Thyroid gland (tissue), 4 donors: Measurements from ENCODE around the gene CACNG5. TPM values are rescaled to one million over a fixed set of nuclear protein-coding genes. Genes with fewer than 3 reads are reported as not detected.
A peak's percentile ranks its signal among the peaks of the same experiment; 100 is the strongest.
"Not testable (repeated sequence)": the region's sequence is repeated elsewhere in the genome, so short reads cannot be mapped to it uniquely, and the experiment has no call there.

Source experiments
- DNase-seq, 2 donors: peaks; one replicate each; pipeline ENCODE4 v3.0.0-alpha.2; 2019
- H3K27ac ChIP-seq, 3 donors: fragments of 200-600 bp; sonication (generic); 1 replicate in 2 of 3; 2 replicates in 1 of 3; pipeline ENCODE4 v1.5.1; 2016 to 2019; ENCODE audit warnings: mild to moderate bottlenecking in 1 of 3, moderate library complexity in 1 of 3
- H3K27me3 ChIP-seq: fragments of 200-600 bp; sonication (generic); one replicate; pipeline ENCODE4 v1.5.1; 2019
- H3K36me3 ChIP-seq, 2 donors: fragments of 200-600 bp; sonication (generic); one replicate each; pipeline ENCODE4 v1.5.1; 2016 to 2019
- H3K4me1 ChIP-seq, 2 donors: fragments of 200-600 bp; sonication (generic); one replicate each; pipeline ENCODE4 v1.5.1; 2017 to 2019
- H3K4me3 ChIP-seq, 3 donors: fragments of 200-600 bp; sonication (generic); replicated peaks in 1 of 3; 1 replicate in 2 of 3; 2 replicates in 1 of 3; pipeline ENCODE4 v1.5.1; 2016; ENCODE audit warnings: mild to moderate bottlenecking in 1 of 3
- H3K9me3 ChIP-seq: fragments of 200-600 bp; sonication (generic); one replicate; pipeline ENCODE4 v1.5.1; 2017
- POLR2A ChIP-seq, 2 donors: fragments of 450-650 bp; IDR thresholded peaks; one replicate each; pipeline ENCODE4 v1.6.1; 2017; ENCODE audit warnings: antibody characterized with exemption in 2 of 2, mild to moderate bottlenecking in 2 of 2, moderate library complexity in 1 of 2
- WGBS, 2 donors: methylation state at CpG; one replicate each; pipeline ENCODE4 v1.1.5; 2017; 5-methylcytosine and 5-hydroxymethylcytosine counted together
- intact Hi-C: fragments of 100-400 bp; cut with DNase I; formaldehyde crosslinking; loops from one replicate; pipeline ENCODE4 v1.15.1; 2023
- total RNA-seq, 4 donors: library from RNA; depleted of rRNA; stranded (reverse); fragments of >200 nt; gene quantifications; one replicate each; pipeline ENCODE4 v1.2.3, GENCODE V29; 2016
- TF ChIP-seq, protein P1 (sequence below), 6 experiments: fragments of 200-600 bp in 3 of 6; fragments of 450-650 bp in 3 of 6; sonication (generic) in 3 of 6; IDR thresholded peaks; one replicate each; pipeline ENCODE4 v1.5.1; 2016 to 2019; ENCODE audit warnings: antibody characterized with exemption in 6 of 6, mild to moderate bottlenecking in 2 of 6, inconsistent platforms in 1 of 6, moderate library complexity in 1 of 6

The CACNG5 gene
- total RNA-seq, 4 donors from 2014 or later: not detected

DNA sequence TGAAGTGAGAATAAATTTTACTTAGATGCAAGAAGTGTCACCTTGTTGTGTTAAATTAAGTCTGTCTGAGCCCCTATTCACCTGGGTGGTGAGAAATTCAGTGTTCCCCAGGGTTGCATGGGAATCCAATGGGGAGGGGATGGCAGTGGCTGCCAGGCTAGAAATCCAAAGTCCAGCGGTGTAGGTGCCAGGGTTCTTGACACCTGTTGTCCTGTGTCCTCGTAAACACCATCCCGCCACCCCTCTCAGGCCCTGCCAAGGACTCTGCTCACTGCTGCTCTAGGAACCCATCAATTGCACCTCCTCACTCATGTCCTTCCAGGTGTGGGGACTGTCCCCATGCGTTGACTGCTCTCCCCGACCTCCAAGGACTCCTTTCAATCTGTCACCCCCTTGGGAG, 58.9 kb downstream of the CACNG5 start:
- intact Hi-C loops: no loop called here
- Histone ChIP-seq H3K27ac (no peak overlapping the region), H3K4me1 (peaks cover 0 to 2% of the 10 kb centered on the region in 2 donors), H3K27me3 (no peaks in the 10 kb centered on the region), H3K36me3 (no peaks in the 10 kb centered on the region), H3K9me3 (no peaks in the 10 kb centered on the region), H3K4me3 (no peak overlapping the region)
- DNase-seq: no peak
- TF ChIP-seq, protein P1, sequence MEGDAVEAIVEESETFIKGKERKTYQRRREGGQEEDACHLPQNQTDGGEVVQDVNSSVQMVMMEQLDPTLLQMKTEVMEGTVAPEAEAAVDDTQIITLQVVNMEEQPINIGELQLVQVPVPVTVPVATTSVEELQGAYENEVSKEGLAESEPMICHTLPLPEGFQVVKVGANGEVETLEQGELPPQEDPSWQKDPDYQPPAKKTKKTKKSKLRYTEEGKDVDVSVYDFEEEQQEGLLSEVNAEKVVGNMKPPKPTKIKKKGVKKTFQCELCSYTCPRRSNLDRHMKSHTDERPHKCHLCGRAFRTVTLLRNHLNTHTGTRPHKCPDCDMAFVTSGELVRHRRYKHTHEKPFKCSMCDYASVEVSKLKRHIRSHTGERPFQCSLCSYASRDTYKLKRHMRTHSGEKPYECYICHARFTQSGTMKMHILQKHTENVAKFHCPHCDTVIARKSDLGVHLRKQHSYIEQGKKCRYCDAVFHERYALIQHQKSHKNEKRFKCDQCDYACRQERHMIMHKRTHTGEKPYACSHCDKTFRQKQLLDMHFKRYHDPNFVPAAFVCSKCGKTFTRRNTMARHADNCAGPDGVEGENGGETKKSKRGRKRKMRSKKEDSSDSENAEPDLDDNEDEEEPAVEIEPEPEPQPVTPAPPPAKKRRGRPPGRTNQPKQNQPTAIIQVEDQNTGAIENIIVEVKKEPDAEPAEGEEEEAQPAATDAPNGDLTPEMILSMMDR (IDR thresholded peaks at IDR 0.05): no peak
- TF ChIP-seq POLR2A (IDR thresholded peaks at IDR 0.05): no peak
- WGBS, 2 donors: 79 to 85% methylated on average over 5 of the region's 5 CpGs

DNA sequence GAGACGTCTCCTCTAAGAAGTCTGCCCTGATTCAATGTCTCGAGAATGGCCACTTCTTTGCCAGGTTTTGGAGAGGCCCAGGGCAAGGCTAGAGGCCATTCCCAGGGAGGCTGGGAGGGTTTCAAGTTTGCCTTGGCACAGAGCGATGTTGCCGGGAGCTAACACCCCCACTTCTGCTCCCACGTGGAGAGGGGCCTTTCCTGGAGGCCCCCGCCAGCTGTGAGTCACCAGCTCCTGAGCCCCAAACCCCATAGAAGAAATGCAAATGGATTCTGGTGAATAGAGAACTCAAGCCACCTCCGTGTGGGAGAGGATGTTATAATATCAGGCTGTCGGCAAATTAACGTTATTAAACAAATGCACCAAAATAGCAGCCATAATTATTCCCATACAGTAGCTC, 62.2 kb downstream of the CACNG5 start:
- no peaks in the 10 kb centered on the region for H3K9me3 ChIP-seq
- H3K27me3 ChIP-seq: no peaks in the 10 kb centered on the region
- no peaks in the 10 kb centered on the region for H3K4me1 ChIP-seq
- intact Hi-C loops: no loop called here
- no peak overlapping the region for H3K4me3 ChIP-seq
- DNase-seq: no peak
- H3K27ac ChIP-seq: no peak overlapping the region
- WGBS, 2 donors: 80 to 84% methylated on average over 9 of the region's 9 CpGs
- no peaks in the 10 kb centered on the region for H3K36me3 ChIP-seq
- TF ChIP-seq, protein P1 (IDR thresholded peaks at IDR 0.05): no peak

DNA sequence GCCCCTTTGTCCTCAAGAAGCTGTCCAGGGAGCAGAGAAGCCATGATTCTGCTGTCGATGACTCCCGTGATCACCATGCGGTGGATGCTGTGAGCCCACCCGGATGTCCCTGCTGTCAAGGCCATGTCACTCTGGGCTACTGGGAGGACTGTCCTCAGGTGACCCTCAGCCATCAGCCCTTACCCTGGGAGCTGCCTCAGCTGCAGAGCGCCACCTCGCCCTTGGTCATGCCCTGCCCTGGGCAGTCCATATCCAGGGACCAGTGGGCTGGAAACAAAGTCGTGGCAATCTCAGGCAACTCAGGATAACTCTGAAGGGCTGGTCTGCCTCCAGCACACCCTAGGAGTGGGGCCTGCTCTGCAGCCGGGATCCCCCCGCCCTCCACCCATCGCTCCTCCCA, 63.6 kb downstream of the CACNG5 start:
- no peaks in the 10 kb centered on the region for H3K4me1 ChIP-seq
- no peak overlapping the region for H3K4me3 ChIP-seq
- H3K9me3 ChIP-seq: no peaks in the 10 kb centered on the region
- DNase-seq: no peak
- H3K36me3 ChIP-seq: no peaks in the 10 kb centered on the region
- 50 to 66% methylated on average over 3 to 6 of the region's 10 CpGs for WGBS, 2 donors
- intact Hi-C loops: no loop called here
- TF ChIP-seq POLR2A (IDR thresholded peaks at IDR 0.05): no peak
- TF ChIP-seq, protein P1 (IDR thresholded peaks at IDR 0.05): no peak
- no peak overlapping the region for H3K27ac ChIP-seq
- H3K27me3 ChIP-seq: no peaks in the 10 kb centered on the region

DNA sequence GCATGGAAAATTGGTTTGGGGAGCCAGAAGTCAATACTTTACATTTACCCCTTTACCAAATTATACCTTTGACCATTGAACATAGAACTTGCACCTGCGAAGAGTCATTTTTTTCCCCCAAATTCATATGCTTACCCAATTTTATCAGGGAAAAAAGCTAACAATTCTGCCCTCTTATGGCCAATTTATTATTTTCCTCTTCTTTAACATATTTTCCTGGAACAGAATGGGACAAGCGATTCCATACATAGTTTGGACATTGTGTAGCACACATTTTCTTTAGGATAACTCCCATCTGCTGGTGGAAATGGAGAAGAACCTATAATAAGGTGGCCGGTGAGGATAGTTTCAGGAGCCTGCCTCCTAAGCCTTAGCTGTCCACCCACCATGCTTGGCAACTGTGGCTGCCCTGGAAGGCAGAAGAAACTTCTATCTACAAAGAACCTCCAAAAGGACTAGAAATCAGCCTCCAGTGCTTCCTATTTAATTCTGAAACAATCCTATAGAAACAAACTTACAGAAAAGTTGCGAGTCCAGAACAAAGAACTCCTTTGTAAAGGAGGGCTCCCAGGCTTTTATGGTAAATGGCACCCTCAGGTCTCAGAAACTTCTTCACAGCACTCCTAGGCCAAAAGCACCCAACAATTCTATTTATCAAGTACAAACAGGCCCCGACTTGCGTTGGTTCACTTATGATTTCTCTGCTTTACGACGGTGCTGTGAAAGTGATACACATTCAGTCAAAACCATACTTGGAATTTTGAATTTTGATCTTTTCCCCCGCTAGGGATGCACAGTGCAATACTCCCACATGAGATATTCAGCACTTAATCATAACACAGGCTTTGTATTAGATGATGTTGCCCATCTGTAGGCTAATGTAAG, 65.5 kb downstream of the CACNG5 start:
- H3K4me3 ChIP-seq: no peak overlapping the region
- no peaks in the 10 kb centered on the region for H3K9me3 ChIP-seq
- no peak for DNase-seq
- no peaks in the 10 kb centered on the region for H3K4me1 ChIP-seq
- H3K27ac ChIP-seq: no peak overlapping the region
- H3K27me3 ChIP-seq: no peaks in the 10 kb centered on the region
- 78 to 79% methylated on average over 9 of the region's 9 CpGs for WGBS, 2 donors
- H3K36me3 ChIP-seq: no peaks in the 10 kb centered on the region
- intact Hi-C loops: no loop called here
- TF ChIP-seq, protein P1 (IDR thresholded peaks at IDR 0.05): peak in 3 of 6 experiments; percentile 31 to 42 (median 37)
- TF ChIP-seq POLR2A (IDR thresholded peaks at IDR 0.05): no peak

DNA sequence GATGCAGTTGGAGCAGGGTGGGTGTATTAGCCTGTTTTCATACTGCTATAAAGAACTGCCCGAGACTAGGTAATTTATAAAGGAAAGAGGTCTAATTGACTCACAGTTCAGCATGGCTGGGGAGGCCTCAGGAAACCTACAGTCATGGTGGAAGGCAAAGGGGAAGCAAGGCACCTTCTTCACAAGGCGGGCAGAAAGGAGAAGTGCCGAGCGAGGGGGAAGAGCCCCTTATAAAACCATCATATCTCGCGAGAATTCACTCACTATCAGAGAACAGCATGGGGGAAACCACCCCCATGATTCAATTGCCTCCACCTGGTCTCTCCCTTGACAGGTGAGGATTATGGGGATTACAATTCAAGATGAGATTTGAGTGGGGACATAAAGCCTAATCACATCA, 68.4 kb downstream of the CACNG5 start:
- intact Hi-C loops, H3K36me3 ChIP-seq, H3K27me3 ChIP-seq, H3K4me1 ChIP-seq, H3K4me3 ChIP-seq, H3K9me3 ChIP-seq, DNase-seq, H3K27ac ChIP-seq: not testable (repeated sequence)
- WGBS, 2 donors: 83 to 96% methylated on average over 6 of the region's 6 CpGs
